ENCODE data around the gene MS4A10.
A peak's percentile ranks its signal among the peaks of the same experiment; 100 is the strongest.

DNA sequence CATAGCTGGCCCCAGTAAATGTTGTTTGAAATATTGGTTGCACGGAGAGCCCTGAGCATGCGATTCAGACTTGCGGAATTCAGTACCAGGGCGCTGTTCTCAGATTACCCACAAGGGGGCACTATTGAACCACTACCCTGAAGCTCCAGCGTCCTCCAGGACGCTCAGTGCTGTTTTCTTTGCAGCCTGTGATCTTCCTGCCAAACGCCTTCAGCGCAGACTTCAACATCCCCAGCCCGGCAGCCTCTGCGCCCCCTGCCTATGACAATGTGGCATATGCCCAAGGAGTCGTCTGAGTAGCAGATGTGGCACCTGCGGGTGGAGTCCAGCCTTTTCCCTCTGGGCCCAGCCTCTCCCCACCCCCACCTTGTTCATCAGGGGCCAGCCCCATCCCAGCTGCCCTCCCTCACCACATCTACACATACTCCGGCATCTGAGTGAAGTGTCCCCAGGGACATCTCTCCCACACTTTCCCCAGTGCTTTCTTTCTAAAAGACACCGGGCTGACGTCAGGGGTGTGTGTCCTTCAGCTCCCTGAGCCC is 9.6 kb upstream of the MS4A10 start:
- TF ChIP-seq CTCF (IDR thresholded peaks at IDR 0.05) (peak; percentile 88), EZH2 (IDR thresholded peaks at IDR 0.05; ENCODE audit: borderline replicate concordance, insufficient read depth, low read depth, low read length, poor library complexity, severe bottlenecking) (no peak)

Data from B cell (primary cell).